NCI-H128 (cell line): ENCODE data around the gene SMARCA2.

Experiments
- DNase-seq: peaks from one replicate; lab custom pipeline; 2025; ENCODE audit not compliant: unreplicated experiment; lab: John Stamatoyannopoulos, UW

SMARCA2 gene

GRCh38 chr9:2039294-2040180 is 24.4 kb downstream of the SMARCA2 start:
- DNase-seq, result no peak

- no peak for DNase-seq
These were observed 25.7 kb downstream of the SMARCA2 start for GRCh38 chr9:2040828-2041227.

- no peak for DNase-seq
These were observed 26.6 kb downstream of the SMARCA2 start for GRCh38 chr9:2041736-2042135.

GRCh38 chr9:2043243-2043642 is 28.1 kb downstream of the SMARCA2 start:
- DNase-seq, result no peak

GRCh38 chr9:2043881-2044462 is 28.8 kb downstream of the SMARCA2 start:
- no peak for DNase-seq

- no peak for DNase-seq
These were observed 32.1 kb downstream of the SMARCA2 start for GRCh38 chr9:2047144-2047671.

GRCh38 chr9:2047916-2048315 is 32.8 kb downstream of the SMARCA2 start:
- DNase-seq, result no peak

- DNase-seq, result no peak
These were observed 35.1 kb downstream of the SMARCA2 start for GRCh38 chr9:2050236-2050635.

- no peak for DNase-seq
These were observed 39.0 kb downstream of the SMARCA2 start for GRCh38 chr9:2053883-2054845.

GRCh38 chr9:2055203-2055658 is 40.1 kb downstream of the SMARCA2 start:
- no peak for DNase-seq

GRCh38 chr9:2059274-2059929 is 44.3 kb downstream of the SMARCA2 start:
- DNase-seq, result no peak

- no peak for DNase-seq
These were observed 45.3 kb downstream of the SMARCA2 start for GRCh38 chr9:2060424-2060823.

GRCh38 chr9:2065704-2066103 is 50.6 kb downstream of the SMARCA2 start:
- no peak for DNase-seq

- no peak for DNase-seq
These were observed 51.4 kb downstream of the SMARCA2 start for GRCh38 chr9:2066312-2067273.

GRCh38 chr9:2072752-2073405 is 57.7 kb downstream of the SMARCA2 start:
- no peak for DNase-seq

GRCh38 chr9:2082772-2083171 is 67.6 kb downstream of the SMARCA2 start:
- DNase-seq, result no peak

GRCh38 chr9:2083479-2083878 is 68.3 kb downstream of the SMARCA2 start:
- no peak for DNase-seq

- no peak for DNase-seq
These were observed 70.6 kb downstream of the SMARCA2 start for GRCh38 chr9:2085716-2086115.

- no peak for DNase-seq
These were observed 71.0 kb downstream of the SMARCA2 start for GRCh38 chr9:2086116-2086515.
